HFF-Myc (cell line): ENCODE data around the gene POLRMT.
"Not testable (repeated sequence)": the region's sequence is repeated elsewhere in the genome, so short reads cannot be mapped to it uniquely, and the experiment has no call there.

ENCODE experiments used
- DNase-seq: peaks from one replicate; pipeline ENCODE4 v3.0.0-alpha.2; 2011; ENCODE audit warnings: low read depth; ENCODE audit errors: extremely low read depth
- H3K4me3 ChIP-seq: replicated peaks from 2 replicates; pipeline ENCODE4 v1.5.1; 2011; ENCODE audit warnings: low read depth, mild to moderate bottlenecking, control low read depth, low read length
- CTCF ChIP-seq: IDR thresholded peaks from 2 replicates; pipeline ENCODE4 v1.5.1; 2012; ENCODE audit warnings: mild to moderate bottlenecking, low read depth, low read length, control low read depth; ENCODE audit errors: missing control alignments

The POLRMT gene

GRCh38 chr19:670609-671075 is 37.3 kb upstream of the POLRMT start:
- DNase-seq, result no peak
- H3K4me3 ChIP-seq, result no peak overlapping the region
- no peak for TF ChIP-seq CTCF

GRCh38 chr19:668675-669434 is 35.5 kb upstream of the POLRMT start:
- not testable (repeated sequence) for H3K4me3 ChIP-seq, DNase-seq

- DNase-seq, result not testable (repeated sequence)
These were observed 33.7 kb upstream of the POLRMT start for GRCh38 chr19:666985-667573.

GRCh38 chr19:664913-665443 is 31.6 kb upstream of the POLRMT start:
- TF ChIP-seq CTCF, result peak; percentile 89
- no peak overlapping the region for H3K4me3 ChIP-seq
- DNase-seq, result no peak

More at GRCh38 chr19:666985-667573, 33.7 kb upstream of the POLRMT start:
- not testable (repeated sequence) for H3K4me3 ChIP-seq

- DNase-seq, result no peak
- H3K4me3 ChIP-seq, result peak overlapping the region; percentile 30
- no peak for TF ChIP-seq CTCF
These were observed 30.4 kb upstream of the POLRMT start for GRCh38 chr19:663682-664117.

GRCh38 chr19:662962-663681 is 29.8 kb upstream of the POLRMT start, which contains the start of gene RNF126:
Gene RNF126 (minus strand): TSS chr19:663214. CDS start chr19:663121, 93 bp downstream.
- no peak for TF ChIP-seq CTCF
- no peak for DNase-seq
- H3K4me3 ChIP-seq, result peak within 1 kb of the TSS; percentile 89

GRCh38 chr19:662207-662961 is 29.0 kb upstream of the POLRMT start:
- no peak for DNase-seq
- no peak for TF ChIP-seq CTCF

More at GRCh38 chr19:662207-662961, 29.0 kb upstream of the POLRMT start:
- peak overlapping the region; percentile 89 for H3K4me3 ChIP-seq
